ENCODE data around the gene PAQR5. TPM values are rescaled to one million over a fixed set of nuclear protein-coding genes. Genes with fewer than 3 reads are reported as not detected.

PAQR5 gene
- total RNA-seq, 1 experiment from 2014 or later, result 34.0 TPM

DNA sequence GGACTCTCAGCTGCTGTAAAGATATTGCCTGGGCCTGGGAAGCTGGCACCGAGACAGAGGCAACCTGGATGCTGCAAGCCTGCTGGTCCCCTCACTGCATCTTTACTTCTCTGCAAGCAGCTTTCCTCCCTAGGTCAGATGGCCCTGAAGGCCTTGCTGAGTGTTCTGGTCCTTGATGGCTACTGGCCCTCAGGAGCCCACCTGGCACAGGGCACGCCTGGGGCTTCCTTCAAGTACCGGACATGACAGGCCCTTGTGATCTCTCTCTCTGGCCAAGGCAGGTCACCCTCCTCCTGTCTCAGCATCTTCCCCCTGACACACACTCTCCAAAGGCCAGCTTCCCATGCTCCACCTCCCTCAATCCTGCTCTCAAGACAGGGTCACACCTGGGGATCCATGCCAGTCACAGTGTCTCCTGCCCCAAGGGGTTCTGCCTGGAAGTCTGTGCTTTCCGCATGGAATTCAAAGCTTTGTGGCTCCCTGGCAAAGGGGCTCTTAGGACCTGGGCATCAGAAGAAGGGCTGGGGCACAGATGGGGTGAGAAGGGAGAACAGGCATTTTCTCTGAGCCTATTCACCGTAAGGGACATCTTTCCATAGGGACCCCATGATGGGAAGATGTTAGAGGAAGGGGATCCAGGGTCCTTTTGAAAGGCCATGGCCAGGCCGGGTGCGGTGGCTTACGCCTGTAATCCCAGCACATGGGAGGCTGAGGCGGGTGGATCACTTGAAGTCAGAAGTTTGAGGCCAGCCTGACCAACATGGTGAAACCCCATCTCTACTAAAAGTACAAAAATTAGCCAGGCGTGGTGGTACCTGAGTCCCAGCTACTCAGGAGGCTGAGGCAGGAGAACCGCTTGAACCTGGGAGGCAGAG, 4.7 kb upstream of the PAQR5 start:
- DNase-seq (ENCODE audit: low read depth, low spot score) (no peak), ATAC-seq (no peak)
- CTCF ChIA-PET, result no interaction called here
- Histone ChIP-seq H3K36me3 (ENCODE audit: control insufficient read depth in 1 of 2, insufficient read depth in 2 of 2, low read length in 2 of 2) (no peaks in the 10 kb centered on the region), H3K9ac (ENCODE audit: low read length) (no peak overlapping the region), H3K9me3 (ENCODE audit: control insufficient read depth in 1 of 2, insufficient read depth in 1 of 2, low read depth in 1 of 2, low read length in 2 of 2) (no peaks in the 10 kb centered on the region), H3K9me2 (ENCODE audit: insufficient read depth) (no peaks in the 10 kb centered on the region), H3K4me1 (ENCODE audit: control insufficient read depth in 1 of 2, insufficient read depth in 2 of 2, low read length in 2 of 2) (peaks cover 8 to 9% of the 10 kb centered on the region in 2 experiments; a peak in 3 of 4 replicates), H3K79me2 (ENCODE audit: insufficient read depth, low read length) (no peaks in the 10 kb centered on the region), H4K20me1 (ENCODE audit: insufficient read depth) (no peaks in the 10 kb centered on the region), H3K27ac (ENCODE audit: low read depth, low read length) (no peak overlapping the region), H3K4me2 (ENCODE audit: low read length) (no peak overlapping the region), H3K27me3 (ENCODE audit: insufficient read depth, low read length) (no peaks in the 10 kb centered on the region), H3K4me3 (replicated peaks in 1 of 2; ENCODE audit: low read depth in 1 of 2, low read length in 2 of 2) (no peak overlapping the region), H2AFZ (ENCODE audit: low read depth, low read length, poor library complexity, severe bottlenecking) (no peak overlapping the region)
- BruUV-seq (replicated peaks), result no TSS peak
- RAD21 ChIA-PET (ENCODE audit: low non-redundant PET in 1 of 2, low total read pairs in 2 of 2, uncharacterized antibody in 2 of 2, unreplicated experiment in 2 of 2), result no interaction called here
- intact Hi-C loops (cut with micrococcal nuclease), result no loop called here
- POLR2A ChIA-PET, result no interaction called here
- TF ChIP-seq ZNF274 (IDR thresholded peaks at IDR 0.05; ENCODE audit: low read depth, low read length) (no peak), ELF1 (IDR thresholded peaks at IDR 0.05; ENCODE audit: borderline replicate concordance, low read depth) (no peak), RAD21 (IDR thresholded peaks at IDR 0.05; ENCODE audit: low read depth) (no peak), ZFX (IDR thresholded peaks at IDR 0.05) (no peak), JUND (IDR thresholded peaks at IDR 0.05) (no peak), SIN3A (IDR thresholded peaks at IDR 0.05; ENCODE audit: low read depth) (no peak), SRF (IDR thresholded peaks at IDR 0.05; ENCODE audit: low read depth) (no peak), YY1 (IDR thresholded peaks at IDR 0.05; ENCODE audit: extremely low read depth, insufficient replicate concordance, low read depth, low read length) (no peak), EGR1 (IDR thresholded peaks at IDR 0.05; ENCODE audit: low read depth) (no peak), EZH2phosphoT487 (IDR thresholded peaks at IDR 0.05; ENCODE audit: borderline replicate concordance) (no peak), POLR2AphosphoS5 (IDR thresholded peaks at IDR 0.05; ENCODE audit: low read depth, low read length) (no peak), FOSL1 (IDR thresholded peaks at IDR 0.05; ENCODE audit: low read depth) (no peak), TCF7L2 (IDR thresholded peaks at IDR 0.05; ENCODE audit: borderline replicate concordance, extremely low read depth, insufficient read depth, insufficient read length) (no peak), CEBPB (IDR thresholded peaks at IDR 0.05; ENCODE audit: low read depth) (no peak)
- TF ChIP-seq, protein P1, sequence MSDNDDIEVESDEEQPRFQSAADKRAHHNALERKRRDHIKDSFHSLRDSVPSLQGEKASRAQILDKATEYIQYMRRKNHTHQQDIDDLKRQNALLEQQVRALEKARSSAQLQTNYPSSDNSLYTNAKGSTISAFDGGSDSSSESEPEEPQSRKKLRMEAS (IDR thresholded peaks at IDR 0.05), result no peak
- TF ChIP-seq, protein P2, sequence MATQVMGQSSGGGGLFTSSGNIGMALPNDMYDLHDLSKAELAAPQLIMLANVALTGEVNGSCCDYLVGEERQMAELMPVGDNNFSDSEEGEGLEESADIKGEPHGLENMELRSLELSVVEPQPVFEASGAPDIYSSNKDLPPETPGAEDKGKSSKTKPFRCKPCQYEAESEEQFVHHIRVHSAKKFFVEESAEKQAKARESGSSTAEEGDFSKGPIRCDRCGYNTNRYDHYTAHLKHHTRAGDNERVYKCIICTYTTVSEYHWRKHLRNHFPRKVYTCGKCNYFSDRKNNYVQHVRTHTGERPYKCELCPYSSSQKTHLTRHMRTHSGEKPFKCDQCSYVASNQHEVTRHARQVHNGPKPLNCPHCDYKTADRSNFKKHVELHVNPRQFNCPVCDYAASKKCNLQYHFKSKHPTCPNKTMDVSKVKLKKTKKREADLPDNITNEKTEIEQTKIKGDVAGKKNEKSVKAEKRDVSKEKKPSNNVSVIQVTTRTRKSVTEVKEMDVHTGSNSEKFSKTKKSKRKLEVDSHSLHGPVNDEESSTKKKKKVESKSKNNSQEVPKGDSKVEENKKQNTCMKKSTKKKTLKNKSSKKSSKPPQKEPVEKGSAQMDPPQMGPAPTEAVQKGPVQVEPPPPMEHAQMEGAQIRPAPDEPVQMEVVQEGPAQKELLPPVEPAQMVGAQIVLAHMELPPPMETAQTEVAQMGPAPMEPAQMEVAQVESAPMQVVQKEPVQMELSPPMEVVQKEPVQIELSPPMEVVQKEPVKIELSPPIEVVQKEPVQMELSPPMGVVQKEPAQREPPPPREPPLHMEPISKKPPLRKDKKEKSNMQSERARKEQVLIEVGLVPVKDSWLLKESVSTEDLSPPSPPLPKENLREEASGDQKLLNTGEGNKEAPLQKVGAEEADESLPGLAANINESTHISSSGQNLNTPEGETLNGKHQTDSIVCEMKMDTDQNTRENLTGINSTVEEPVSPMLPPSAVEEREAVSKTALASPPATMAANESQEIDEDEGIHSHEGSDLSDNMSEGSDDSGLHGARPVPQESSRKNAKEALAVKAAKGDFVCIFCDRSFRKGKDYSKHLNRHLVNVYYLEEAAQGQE (IDR thresholded peaks at IDR 0.05; ENCODE audit: low read depth), result no peak
- TF ChIP-seq, protein P3, sequence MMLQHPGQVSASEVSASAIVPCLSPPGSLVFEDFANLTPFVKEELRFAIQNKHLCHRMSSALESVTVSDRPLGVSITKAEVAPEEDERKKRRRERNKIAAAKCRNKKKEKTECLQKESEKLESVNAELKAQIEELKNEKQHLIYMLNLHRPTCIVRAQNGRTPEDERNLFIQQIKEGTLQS (IDR thresholded peaks at IDR 0.05), result no peak
- TF ChIP-seq, protein P4, sequence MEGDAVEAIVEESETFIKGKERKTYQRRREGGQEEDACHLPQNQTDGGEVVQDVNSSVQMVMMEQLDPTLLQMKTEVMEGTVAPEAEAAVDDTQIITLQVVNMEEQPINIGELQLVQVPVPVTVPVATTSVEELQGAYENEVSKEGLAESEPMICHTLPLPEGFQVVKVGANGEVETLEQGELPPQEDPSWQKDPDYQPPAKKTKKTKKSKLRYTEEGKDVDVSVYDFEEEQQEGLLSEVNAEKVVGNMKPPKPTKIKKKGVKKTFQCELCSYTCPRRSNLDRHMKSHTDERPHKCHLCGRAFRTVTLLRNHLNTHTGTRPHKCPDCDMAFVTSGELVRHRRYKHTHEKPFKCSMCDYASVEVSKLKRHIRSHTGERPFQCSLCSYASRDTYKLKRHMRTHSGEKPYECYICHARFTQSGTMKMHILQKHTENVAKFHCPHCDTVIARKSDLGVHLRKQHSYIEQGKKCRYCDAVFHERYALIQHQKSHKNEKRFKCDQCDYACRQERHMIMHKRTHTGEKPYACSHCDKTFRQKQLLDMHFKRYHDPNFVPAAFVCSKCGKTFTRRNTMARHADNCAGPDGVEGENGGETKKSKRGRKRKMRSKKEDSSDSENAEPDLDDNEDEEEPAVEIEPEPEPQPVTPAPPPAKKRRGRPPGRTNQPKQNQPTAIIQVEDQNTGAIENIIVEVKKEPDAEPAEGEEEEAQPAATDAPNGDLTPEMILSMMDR (IDR thresholded peaks at IDR 0.05 in 2 of 3, conservative IDR thresholded peaks at IDR 0.05 in 1 of 3; ENCODE audit: borderline replicate concordance in 1 of 3, insufficient read depth in 1 of 3, low read depth in 2 of 3, low read length in 2 of 3), result no peak
- TF ChIP-seq, protein P5, sequence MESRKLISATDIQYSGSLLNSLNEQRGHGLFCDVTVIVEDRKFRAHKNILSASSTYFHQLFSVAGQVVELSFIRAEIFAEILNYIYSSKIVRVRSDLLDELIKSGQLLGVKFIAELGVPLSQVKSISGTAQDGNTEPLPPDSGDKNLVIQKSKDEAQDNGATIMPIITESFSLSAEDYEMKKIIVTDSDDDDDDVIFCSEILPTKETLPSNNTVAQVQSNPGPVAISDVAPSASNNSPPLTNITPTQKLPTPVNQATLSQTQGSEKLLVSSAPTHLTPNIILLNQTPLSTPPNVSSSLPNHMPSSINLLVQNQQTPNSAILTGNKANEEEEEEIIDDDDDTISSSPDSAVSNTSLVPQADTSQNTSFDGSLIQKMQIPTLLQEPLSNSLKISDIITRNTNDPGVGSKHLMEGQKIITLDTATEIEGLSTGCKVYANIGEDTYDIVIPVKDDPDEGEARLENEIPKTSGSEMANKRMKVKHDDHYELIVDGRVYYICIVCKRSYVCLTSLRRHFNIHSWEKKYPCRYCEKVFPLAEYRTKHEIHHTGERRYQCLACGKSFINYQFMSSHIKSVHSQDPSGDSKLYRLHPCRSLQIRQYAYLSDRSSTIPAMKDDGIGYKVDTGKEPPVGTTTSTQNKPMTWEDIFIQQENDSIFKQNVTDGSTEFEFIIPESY (IDR thresholded peaks at IDR 0.05; ENCODE audit: extremely low read depth, insufficient replicate concordance, low read length), result no peak

Measured in HCT116 (cell line).